Right atrium auricular region (tissue), 2 donors: ENCODE data around the gene TET2. TPM values are rescaled to one million over a fixed set of nuclear protein-coding genes. Genes with fewer than 3 reads are reported as not detected.

ENCODE experiments used
- DNase-seq: peaks from one replicate; pipeline ENCODE4 v3.0.0-alpha.2; 2019; ENCODE audit warnings: low spot score
- H3K27ac ChIP-seq, 2 donors: fragments of 200-600 bp; sonication (generic); 1 replicate in 1 of 2; 2 replicates in 1 of 2; pipeline ENCODE4 v1.5.1; 2016 to 2019
- H3K27me3 ChIP-seq, 2 donors: fragments of 200-600 bp; sonication (generic); one replicate each; pipeline versions ENCODE4 v1.5.1 to v1.6.0; 2017 to 2019
- H3K36me3 ChIP-seq: fragments of 200-600 bp; sonication (generic); one replicate; pipeline ENCODE4 v1.5.1; 2016
- H3K4me1 ChIP-seq, 2 donors: fragments of 200-600 bp; sonication (generic); one replicate each; pipeline versions ENCODE4 v1.5.1 to v1.6.0; 2017 to 2019
- H3K4me3 ChIP-seq, 2 donors: fragments of 200-600 bp; sonication (generic); 1 replicate in 1 of 2; 2 replicates in 1 of 2; pipeline ENCODE4 v1.5.1; 2017 to 2019; ENCODE audit warnings: mild to moderate bottlenecking in 1 of 2, moderate library complexity in 1 of 2
- H3K9me3 ChIP-seq, 2 donors: fragments of 200-600 bp; sonication (generic); one replicate each; pipeline ENCODE4 v1.5.1; 2019
- total RNA-seq, 2 donors: library from RNA; depleted of rRNA; stranded (reverse); fragments of >200 nt; gene quantifications; one replicate each; pipeline ENCODE4 v1.1.0, GENCODE V29; 2016
- TF ChIP-seq, protein P1 (sequence below), 2 donors: fragments of 200-600 bp; sonication (generic); IDR thresholded peaks; one replicate each; pipeline ENCODE4 v1.5.1; 2019; ENCODE audit warnings: antibody characterized with exemption in 2 of 2

The TET2 gene
- total RNA-seq, 2 donors from 2014 or later, result 15.4 to 16.2 TPM

DNA sequence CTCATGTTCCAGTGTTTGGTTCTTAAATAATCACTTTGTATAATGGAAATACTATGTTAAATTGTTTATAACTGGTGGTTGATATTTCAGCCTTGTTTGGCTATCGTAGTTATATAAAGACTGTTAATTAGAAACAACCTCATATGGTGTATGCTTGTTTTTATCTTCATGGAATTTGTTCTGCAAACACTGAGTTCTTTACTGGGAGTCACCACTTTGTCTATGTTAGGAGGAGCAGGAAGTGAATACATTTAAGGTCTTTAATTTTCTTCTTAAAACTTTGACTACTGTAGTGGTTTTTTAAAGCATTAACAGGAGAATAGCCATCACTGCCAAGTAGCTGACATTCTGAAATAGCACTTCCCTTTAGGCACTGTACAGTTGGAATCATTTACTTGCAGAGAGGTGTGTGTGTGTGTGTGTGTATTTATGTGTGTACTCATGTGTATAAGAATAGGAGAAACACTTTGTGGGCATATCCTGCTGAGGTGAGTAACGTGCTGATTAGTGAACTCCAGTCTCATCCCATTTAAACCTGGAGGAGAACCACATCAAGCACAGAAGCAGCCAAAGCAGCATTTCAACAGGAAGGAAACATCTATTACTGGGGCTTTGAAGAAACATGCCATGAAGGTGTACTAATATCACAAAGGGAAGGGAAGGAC is 37.8 kb downstream of the TET2 start:
- DNase-seq, result no peak
- Histone ChIP-seq H3K27ac (peak overlapping the region in 1 of 2 donors; percentile 38), H3K4me1 (peaks cover 0 to 57% of the 10 kb centered on the region in 2 donors), H3K27me3 (no peaks in the 10 kb centered on the region), H3K9me3 (no peaks in the 10 kb centered on the region), H3K36me3 (no peaks in the 10 kb centered on the region), H3K4me3 (no peak overlapping the region)
- TF ChIP-seq, protein P1, sequence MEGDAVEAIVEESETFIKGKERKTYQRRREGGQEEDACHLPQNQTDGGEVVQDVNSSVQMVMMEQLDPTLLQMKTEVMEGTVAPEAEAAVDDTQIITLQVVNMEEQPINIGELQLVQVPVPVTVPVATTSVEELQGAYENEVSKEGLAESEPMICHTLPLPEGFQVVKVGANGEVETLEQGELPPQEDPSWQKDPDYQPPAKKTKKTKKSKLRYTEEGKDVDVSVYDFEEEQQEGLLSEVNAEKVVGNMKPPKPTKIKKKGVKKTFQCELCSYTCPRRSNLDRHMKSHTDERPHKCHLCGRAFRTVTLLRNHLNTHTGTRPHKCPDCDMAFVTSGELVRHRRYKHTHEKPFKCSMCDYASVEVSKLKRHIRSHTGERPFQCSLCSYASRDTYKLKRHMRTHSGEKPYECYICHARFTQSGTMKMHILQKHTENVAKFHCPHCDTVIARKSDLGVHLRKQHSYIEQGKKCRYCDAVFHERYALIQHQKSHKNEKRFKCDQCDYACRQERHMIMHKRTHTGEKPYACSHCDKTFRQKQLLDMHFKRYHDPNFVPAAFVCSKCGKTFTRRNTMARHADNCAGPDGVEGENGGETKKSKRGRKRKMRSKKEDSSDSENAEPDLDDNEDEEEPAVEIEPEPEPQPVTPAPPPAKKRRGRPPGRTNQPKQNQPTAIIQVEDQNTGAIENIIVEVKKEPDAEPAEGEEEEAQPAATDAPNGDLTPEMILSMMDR (IDR thresholded peaks at IDR 0.05), result no peak

DNA sequence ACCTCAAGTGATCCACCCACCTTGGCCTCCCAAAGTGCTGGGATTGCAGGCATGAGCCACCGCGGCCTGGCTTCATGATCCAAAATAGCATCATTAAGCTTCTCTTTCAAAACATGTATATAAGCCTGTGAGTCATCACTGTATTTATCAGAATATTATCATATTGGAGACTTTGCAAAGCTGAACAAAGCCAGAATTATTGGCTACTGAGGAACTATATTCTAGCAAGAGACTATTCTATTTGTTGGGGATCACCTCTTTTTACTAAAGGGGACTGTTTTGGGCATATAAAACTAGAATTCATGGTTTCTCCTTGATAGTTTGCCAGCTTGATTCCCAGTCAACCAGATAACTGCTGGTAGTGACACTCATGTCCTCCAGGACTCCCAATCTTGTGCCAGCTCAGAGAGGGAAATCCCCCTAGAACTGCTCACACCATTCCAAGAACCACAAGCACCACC is 40.1 kb downstream of the TET2 start:
- Histone ChIP-seq H3K36me3 (no peaks in the 10 kb centered on the region), H3K27me3 (no peaks in the 10 kb centered on the region), H3K4me1 (peaks cover 0 to 46% of the 10 kb centered on the region in 2 donors), H3K27ac (peak overlapping the region; percentile 17 to 60), H3K9me3 (no peaks in the 10 kb centered on the region), H3K4me3 (no peak overlapping the region)
- TF ChIP-seq, protein P1 (IDR thresholded peaks at IDR 0.05), result no peak
- no peak for DNase-seq

DNA sequence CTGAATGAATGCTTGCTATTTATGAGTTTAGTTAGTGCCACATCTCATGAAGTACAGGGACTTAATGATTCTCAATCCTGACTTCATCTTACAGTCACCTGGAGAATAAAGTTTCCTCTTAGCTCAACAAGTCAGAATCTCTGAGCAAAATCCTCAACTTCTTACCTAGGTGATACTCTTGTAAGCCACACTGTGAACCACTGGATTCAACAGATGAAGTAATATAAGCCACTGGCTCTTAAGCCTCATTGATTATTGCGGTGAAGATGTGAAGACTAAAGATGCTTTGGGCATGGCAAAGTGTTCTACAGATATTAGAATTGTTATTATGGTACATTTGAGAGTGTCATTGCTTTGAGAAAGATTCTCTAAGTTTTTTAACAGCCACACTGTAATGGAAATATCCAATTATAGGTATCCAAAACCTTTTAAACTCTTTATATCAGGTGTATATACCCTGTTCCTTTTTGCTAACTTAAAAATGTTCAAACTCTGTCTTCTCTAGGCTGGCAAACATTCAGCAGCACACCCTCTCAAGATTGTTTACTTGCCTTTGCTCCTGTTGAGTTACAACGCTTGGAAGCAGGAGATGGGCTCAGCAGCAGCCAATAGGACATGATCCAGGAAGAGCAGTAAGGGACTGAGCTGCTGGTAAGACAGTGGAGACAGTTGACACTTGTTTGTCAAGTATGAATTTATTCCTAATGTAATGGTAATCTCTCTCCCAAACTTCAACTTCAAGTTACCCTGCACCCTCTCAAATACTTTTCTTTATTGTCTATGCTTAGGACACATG is 43.4 kb downstream of the TET2 start:
- no peaks in the 10 kb centered on the region for H3K9me3 ChIP-seq
- TF ChIP-seq, protein P1 (IDR thresholded peaks at IDR 0.05), result no peak
- no peaks in the 10 kb centered on the region for H3K27me3 ChIP-seq
- DNase-seq, result no peak
- H3K36me3 ChIP-seq, result no peaks in the 10 kb centered on the region
- H3K4me3 ChIP-seq, result no peak overlapping the region
- no peak overlapping the region for H3K27ac ChIP-seq
- peaks cover 0 to 52% of the 10 kb centered on the region in 2 donors for H3K4me1 ChIP-seq

DNA sequence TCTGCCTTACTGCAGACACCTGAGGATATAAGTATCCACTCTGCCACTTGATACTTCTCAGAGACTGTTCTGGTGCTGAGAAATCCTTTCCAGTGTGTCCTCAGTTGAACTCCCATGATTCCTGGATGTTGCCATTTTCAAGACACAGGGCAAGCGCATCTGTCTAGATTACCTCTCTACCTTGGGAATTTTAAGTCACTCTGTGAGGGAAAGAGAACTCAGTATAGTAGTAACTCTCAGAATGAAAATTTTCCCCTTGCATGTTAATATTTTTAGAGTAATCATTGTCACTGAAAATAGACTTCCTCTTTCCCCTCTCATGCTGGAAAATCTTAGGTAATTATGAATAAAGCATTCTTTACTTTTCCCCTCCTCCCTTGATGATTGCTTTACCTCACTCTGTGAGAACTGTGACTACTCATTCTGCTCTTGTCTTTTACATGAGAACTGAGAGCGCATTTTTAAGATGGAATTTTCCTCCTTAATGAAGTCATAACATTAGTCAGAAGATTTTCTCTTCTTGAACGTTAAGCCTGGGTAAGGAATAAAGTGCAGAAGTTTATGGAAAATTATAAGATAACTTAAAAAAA is 45.0 kb downstream of the TET2 start:
- no peak for DNase-seq
- no peaks in the 10 kb centered on the region for H3K27me3 ChIP-seq
- no peaks in the 10 kb centered on the region for H3K36me3 ChIP-seq
- H3K4me1 ChIP-seq, result peaks cover 0 to 41% of the 10 kb centered on the region in 2 donors
- no peak overlapping the region for H3K4me3 ChIP-seq
- TF ChIP-seq, protein P1 (IDR thresholded peaks at IDR 0.05), result no peak
- no peaks in the 10 kb centered on the region for H3K9me3 ChIP-seq
- peak overlapping the region in 1 of 2 donors; percentile 55 for H3K27ac ChIP-seq

DNA sequence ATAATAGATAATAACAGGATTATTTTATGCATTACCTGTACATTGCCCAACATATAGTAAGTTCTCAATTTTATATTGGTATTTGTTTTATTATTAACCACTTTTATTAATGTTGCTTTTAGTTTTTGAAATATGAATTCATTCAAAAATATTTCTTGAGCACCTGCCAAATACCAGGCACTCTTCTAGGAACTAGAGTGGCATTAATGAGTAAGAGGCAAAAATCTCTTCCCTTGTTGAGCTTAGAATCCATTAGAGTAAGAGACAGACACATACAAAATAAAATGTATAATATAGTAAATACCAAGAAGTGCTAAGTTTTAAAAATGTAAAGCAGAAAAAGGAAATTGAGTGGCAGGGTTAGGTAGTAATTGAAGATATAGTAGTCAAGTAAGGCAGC is 45.8 kb downstream of the TET2 start:
- no peaks in the 10 kb centered on the region for H3K27me3 ChIP-seq
- DNase-seq, result no peak
- H3K4me1 ChIP-seq, result peaks cover 0 to 42% of the 10 kb centered on the region in 2 donors
- peak overlapping the region in 1 of 2 donors; percentile 55 for H3K27ac ChIP-seq
- no peaks in the 10 kb centered on the region for H3K9me3 ChIP-seq
- TF ChIP-seq, protein P1 (IDR thresholded peaks at IDR 0.05), result no peak
- no peaks in the 10 kb centered on the region for H3K36me3 ChIP-seq
- H3K4me3 ChIP-seq, result no peak overlapping the region
